WERI-Rb-1 (cell line): ENCODE measurements around the gene EZH1.

Experiments used
- DNase-seq: peaks from one replicate; pipeline ENCODE4 v3.0.0-alpha.2; 2020
- H3K27ac ChIP-seq: fragments of 250-450 bp; sonication (Bioruptor Pico); 2 replicates; pipeline ENCODE4 v1.5.1; 2020; ENCODE audit warnings: mild to moderate bottlenecking, moderate library complexity
- H3K27me3 ChIP-seq: fragments of 250-450 bp; sonication (Bioruptor Pico); 2 replicates; pipeline ENCODE4 v1.5.1; 2021; ENCODE audit warnings: mild to moderate bottlenecking, low read depth, moderate library complexity; ENCODE audit not compliant: insufficient read depth, severe bottlenecking
- H3K36me3 ChIP-seq: fragments of 250-450 bp; sonication (Bioruptor Pico); 2 replicates; pipeline ENCODE4 v1.5.1; 2020; ENCODE audit warnings: mild to moderate bottlenecking, moderate library complexity
- H3K4me3 ChIP-seq: 2 replicates; pipeline ENCODE4 v1.5.1; 2011; ENCODE audit warnings: low read depth, mild to moderate bottlenecking, control low read depth, low read length
- H3K9me3 ChIP-seq: fragments of 250-450 bp; sonication (Bioruptor Pico); 2 replicates; pipeline ENCODE4 v1.5.1; 2021; ENCODE audit warnings: mild to moderate bottlenecking, moderate library complexity; ENCODE audit not compliant: severe bottlenecking
- TF ChIP-seq, protein P1 (sequence below): IDR thresholded peaks from 2 replicates; pipeline ENCODE4 v1.5.1; 2011; ENCODE audit warnings: low read depth, mild to moderate bottlenecking, control low read depth, inconsistent platforms, low read length

EZH1 gene

GRCh38 chr17:42681976-42682721, 62.7 kb downstream of the EZH1 start, which contains the start of gene CNTNAP1:
Gene CNTNAP1, plus strand, starts transcription at chr17:42682531. Its CDS starts 299 bp downstream, at chr17:42682830.
- peak; percentile 91 for DNase-seq
- Histone ChIP-seq H3K4me3 (peak within 1 kb of the TSS; percentile 65), H3K27me3 (no peaks in the 10 kb centered on the region), H3K36me3 (peaks cover 13% of the 10 kb centered on the region), H3K27ac (peak within 1 kb of the TSS; percentile 46), H3K9me3 (no peaks in the 10 kb centered on the region)
- TF ChIP-seq, protein P1, sequence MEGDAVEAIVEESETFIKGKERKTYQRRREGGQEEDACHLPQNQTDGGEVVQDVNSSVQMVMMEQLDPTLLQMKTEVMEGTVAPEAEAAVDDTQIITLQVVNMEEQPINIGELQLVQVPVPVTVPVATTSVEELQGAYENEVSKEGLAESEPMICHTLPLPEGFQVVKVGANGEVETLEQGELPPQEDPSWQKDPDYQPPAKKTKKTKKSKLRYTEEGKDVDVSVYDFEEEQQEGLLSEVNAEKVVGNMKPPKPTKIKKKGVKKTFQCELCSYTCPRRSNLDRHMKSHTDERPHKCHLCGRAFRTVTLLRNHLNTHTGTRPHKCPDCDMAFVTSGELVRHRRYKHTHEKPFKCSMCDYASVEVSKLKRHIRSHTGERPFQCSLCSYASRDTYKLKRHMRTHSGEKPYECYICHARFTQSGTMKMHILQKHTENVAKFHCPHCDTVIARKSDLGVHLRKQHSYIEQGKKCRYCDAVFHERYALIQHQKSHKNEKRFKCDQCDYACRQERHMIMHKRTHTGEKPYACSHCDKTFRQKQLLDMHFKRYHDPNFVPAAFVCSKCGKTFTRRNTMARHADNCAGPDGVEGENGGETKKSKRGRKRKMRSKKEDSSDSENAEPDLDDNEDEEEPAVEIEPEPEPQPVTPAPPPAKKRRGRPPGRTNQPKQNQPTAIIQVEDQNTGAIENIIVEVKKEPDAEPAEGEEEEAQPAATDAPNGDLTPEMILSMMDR = no peak

DNA sequence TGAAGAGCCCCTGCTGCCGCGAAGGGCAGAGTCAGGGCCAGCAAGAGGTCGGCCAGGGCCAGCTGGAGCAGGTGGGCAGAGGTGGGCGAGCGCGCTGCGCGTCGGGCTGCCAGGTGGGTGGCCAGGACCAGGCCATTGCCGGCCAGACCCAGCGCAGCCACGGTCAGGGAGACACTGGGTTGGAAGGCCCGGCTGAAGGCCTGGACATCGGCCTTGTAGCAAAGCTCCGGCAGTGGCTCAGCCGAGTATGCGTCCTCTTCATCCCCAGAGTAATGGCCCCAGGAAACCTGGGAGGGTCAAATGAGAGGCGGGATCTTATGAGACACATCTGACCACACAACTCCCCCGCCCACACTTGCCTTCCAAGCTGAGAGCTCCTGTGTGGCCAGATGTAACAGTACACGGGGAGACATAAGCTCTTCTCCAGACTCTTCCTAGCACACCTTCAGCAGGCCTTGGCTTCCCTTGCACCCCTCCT, 64.5 kb downstream of the EZH1 start:
- Histone ChIP-seq H3K4me3 (no peak overlapping the region), H3K27ac (peak overlapping the region; percentile 98), H3K36me3 (peaks cover 10% of the 10 kb centered on the region), H3K27me3 (no peaks in the 10 kb centered on the region), H3K9me3 (no peaks in the 10 kb centered on the region)
- DNase-seq = peak; percentile 82
- TF ChIP-seq, protein P1 = no peak

GRCh38 chr17:42679492-42680330, 65.1 kb downstream of the EZH1 start:
- peak overlapping the region; percentile 98 for H3K27ac ChIP-seq
- no peaks in the 10 kb centered on the region for H3K9me3 ChIP-seq
- H3K27me3 ChIP-seq = no peaks in the 10 kb centered on the region
- H3K4me3 ChIP-seq = no peak overlapping the region
- TF ChIP-seq, protein P1 = no peak
- peaks cover 6% of the 10 kb centered on the region for H3K36me3 ChIP-seq
- DNase-seq = peak; percentile 42

DNA sequence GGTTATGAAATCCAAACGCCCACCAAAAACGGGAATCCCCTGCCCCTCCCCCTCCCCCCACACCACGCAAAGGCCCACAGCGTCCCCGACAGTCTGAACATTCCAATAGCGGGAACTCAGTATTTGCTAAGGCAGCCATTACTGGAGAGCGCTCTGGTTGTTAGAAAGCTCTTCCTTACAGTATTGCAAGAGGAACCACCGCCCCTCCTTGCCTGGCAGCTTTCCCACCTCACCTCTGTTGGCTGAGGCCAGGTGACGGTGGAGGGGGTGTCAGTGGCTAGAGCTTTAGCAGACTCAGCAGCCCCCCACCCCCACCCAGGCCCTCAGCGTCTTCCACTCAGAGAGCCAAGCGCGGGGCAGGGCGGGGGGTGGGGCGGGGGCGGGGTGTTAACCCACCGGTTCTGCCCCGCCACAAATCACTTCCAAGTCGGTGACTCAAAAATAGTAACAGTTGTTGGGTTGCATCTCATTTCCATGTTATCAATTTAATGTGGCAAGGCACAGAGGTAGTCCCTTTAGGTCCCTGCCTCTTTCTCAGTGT, 65.8 kb downstream of the EZH1 start:
- Histone ChIP-seq H3K27ac (peak overlapping the region; percentile 98), H3K4me3 (peak overlapping the region; percentile 56), H3K27me3 (no peaks in the 10 kb centered on the region), H3K9me3 (no peaks in the 10 kb centered on the region), H3K36me3 (peaks cover 11% of the 10 kb centered on the region)
- TF ChIP-seq, protein P1 = no peak
- peak; percentile 83 for DNase-seq

GRCh38 chr17:42677921-42678781, 66.7 kb downstream of the EZH1 start:
- peak; percentile 99 for DNase-seq
- no peaks in the 10 kb centered on the region for H3K27me3 ChIP-seq
- peak overlapping the region; percentile 98 for H3K27ac ChIP-seq
- H3K36me3 ChIP-seq = peaks cover 18% of the 10 kb centered on the region
- no peaks in the 10 kb centered on the region for H3K9me3 ChIP-seq
- TF ChIP-seq, protein P1 = no peak
- peak overlapping the region; percentile 56 for H3K4me3 ChIP-seq
